ENCODE measurements around the gene PTCD3.

The PTCD3 gene

GRCh38 chr2:86143926-86144685, 38.1 kb downstream of the PTCD3 start:
- DNase-seq (ENCODE audit: low read depth) = no peak

GRCh38 chr2:86147793-86148192, 41.8 kb downstream of the PTCD3 start:
- no peak for DNase-seq (ENCODE audit: low read depth)

GRCh38 chr2:86150502-86150901, 44.5 kb downstream of the PTCD3 start:
- no peak for DNase-seq (ENCODE audit: low read depth)

GRCh38 chr2:86157009-86157556, 51.0 kb downstream of the PTCD3 start:
- DNase-seq (ENCODE audit: low read depth) = no peak

GRCh38 chr2:86158286-86158685, 52.3 kb downstream of the PTCD3 start:
- DNase-seq (ENCODE audit: low read depth) = no peak

- no peak for DNase-seq (ENCODE audit: low read depth)
Measured at GRCh38 chr2:86160156-86160952, 54.3 kb downstream of the PTCD3 start.

GRCh38 chr2:86170449-86170848, 64.4 kb downstream of the PTCD3 start:
- DNase-seq (ENCODE audit: low read depth) = no peak

GRCh38 chr2:86171295-86171694, 65.3 kb downstream of the PTCD3 start:
- DNase-seq (ENCODE audit: low read depth) = no peak

- no peak for DNase-seq (ENCODE audit: low read depth)
Measured at GRCh38 chr2:86172610-86173009, 66.6 kb downstream of the PTCD3 start.

- DNase-seq (ENCODE audit: low read depth) = no peak
Measured at GRCh38 chr2:86174445-86174844, 68.4 kb downstream of the PTCD3 start.

- no peak for DNase-seq (ENCODE audit: low read depth)
Measured at GRCh38 chr2:86175828-86176227, 69.8 kb downstream of the PTCD3 start.

- DNase-seq (ENCODE audit: low read depth) = no peak
Measured at GRCh38 chr2:86176597-86176996, 70.6 kb downstream of the PTCD3 start.

- DNase-seq (ENCODE audit: low read depth) = no peak
Measured at GRCh38 chr2:86185517-86186212, 79.6 kb downstream of the PTCD3 start.

- DNase-seq (ENCODE audit: low read depth) = no peak
Measured at GRCh38 chr2:86186431-86186830, 80.4 kb downstream of the PTCD3 start.

- DNase-seq (ENCODE audit: low read depth) = no peak
Measured at GRCh38 chr2:86189782-86190416, 83.9 kb downstream of the PTCD3 start.
